GM12801 (cell line): ENCODE results near the gene SAMD4A.

Experiments used
- TF ChIP-seq, protein P1 (sequence below): IDR thresholded peaks from one replicate; pipeline ENCODE4 v1.5.1; 2011; ENCODE audit warnings: control low read depth; ENCODE audit not compliant: insufficient read length; ENCODE audit errors: extremely low read depth

SAMD4A gene

DNA sequence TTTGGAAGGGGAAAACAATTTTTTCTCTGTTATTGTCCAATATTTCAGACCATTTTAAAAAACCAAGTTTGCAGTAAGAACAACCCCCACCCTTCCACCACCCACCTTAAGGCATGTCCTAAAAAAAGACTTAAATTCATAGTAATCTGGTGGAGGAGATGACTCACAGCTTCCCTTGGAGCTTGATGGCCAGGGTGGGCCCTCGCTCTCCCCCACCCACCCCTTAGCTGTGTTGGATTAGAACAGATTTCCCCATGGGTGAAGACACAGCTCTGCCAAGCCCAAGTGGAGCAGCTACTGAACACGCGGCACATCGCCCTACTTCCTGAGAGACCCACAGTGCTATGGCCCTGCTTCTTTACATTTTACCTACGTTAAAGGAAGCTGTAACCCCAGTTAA, 195.4 kb downstream of the SAMD4A start:
- TF ChIP-seq, protein P1, sequence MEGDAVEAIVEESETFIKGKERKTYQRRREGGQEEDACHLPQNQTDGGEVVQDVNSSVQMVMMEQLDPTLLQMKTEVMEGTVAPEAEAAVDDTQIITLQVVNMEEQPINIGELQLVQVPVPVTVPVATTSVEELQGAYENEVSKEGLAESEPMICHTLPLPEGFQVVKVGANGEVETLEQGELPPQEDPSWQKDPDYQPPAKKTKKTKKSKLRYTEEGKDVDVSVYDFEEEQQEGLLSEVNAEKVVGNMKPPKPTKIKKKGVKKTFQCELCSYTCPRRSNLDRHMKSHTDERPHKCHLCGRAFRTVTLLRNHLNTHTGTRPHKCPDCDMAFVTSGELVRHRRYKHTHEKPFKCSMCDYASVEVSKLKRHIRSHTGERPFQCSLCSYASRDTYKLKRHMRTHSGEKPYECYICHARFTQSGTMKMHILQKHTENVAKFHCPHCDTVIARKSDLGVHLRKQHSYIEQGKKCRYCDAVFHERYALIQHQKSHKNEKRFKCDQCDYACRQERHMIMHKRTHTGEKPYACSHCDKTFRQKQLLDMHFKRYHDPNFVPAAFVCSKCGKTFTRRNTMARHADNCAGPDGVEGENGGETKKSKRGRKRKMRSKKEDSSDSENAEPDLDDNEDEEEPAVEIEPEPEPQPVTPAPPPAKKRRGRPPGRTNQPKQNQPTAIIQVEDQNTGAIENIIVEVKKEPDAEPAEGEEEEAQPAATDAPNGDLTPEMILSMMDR = no peak

DNA sequence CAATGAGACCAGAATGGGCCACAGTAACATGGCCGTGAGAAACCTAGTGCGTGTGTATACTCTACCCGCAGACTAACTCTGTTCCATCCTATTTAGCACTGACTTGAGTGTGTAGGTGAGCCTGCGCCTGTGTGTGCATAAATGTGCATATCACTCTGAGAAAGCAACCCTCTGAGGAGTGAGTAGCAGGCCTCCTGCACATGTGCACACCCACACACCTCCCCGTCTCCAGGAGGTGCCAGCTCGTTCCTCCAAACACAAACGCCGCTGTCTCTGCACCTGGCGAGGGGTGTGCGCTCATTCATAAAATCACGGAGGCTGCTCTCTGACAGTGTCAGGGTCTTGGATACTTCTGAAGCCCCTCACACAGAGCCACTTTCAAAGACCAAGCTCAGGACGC, 196.8 kb downstream of the SAMD4A start:
- TF ChIP-seq, protein P1 = no peak

DNA sequence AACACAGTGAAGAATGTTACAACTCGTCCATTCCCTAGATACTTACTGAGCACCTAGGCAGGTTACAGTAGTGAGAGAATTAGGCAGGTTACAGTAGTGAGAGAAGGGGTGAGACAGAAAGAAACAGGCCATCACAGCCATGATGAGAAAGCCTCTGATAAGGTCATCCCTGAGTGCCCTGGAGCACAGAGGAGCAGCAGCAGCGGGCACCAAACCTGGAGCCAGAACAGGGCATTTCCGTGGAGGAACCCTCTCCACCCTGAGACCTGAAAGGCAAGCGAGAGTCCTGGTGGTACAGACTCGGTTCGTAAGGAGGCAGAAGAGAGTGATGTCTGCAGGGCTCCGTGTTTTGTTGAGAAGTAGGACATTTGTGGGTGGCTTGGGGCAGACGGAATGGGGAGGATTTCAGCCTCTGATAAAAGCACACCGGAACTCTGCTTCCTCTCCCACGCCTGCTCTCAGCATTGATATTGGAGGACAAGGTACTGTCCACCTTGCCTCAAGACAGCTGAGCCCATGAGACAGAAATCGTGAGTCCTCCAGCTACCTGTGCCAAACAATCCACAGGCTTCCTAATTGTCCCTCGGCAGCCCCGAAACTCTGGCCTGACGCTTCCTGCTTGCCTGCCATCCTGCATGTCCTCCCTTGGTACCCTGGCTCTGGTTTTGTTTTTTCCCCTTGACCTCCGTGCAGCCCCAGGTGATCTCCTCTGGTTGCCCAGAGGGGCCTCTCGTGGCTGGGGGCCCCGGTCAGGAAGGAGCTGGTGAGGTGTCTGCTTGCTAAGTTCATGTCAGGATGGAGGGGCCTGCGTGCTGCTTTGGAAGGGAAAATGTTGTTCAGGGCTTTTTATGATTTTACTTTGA, 199.6 kb downstream of the SAMD4A start:
- TF ChIP-seq, protein P1 = no peak

DNA sequence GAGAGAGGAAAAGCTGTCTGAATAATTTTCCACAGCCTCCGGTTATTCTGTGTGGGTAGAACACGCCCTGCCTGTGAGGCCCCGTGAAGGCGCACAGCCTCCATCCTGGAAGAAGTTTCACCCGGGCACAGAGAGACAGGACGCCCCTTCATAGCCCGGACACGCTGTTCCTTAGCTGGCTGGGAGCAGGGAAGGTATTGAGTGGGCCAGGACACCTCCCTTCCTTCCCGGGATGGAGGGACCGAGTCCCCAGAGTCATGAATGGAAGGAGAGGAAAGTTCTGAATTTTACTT, 200.2 kb downstream of the SAMD4A start:
- TF ChIP-seq, protein P1 = no peak

DNA sequence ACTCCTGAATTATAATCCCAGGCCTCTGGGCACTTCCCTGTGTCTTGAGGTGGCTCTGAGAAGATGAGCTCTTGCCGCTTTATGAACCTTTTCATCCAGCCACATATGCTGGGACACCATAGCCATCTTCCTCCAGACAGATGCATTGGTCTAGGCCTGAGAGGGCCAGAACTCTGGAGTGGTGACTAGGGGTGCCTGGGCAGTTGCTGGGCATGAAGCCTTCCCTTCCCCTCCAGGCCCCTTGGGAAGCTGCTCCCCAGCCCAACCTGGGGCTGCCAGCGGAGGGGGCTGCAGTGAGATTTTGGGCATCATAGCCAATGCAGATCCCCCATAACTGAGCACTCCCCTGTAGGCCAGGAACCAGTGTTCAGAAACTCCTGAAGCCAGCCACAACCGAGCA, 200.5 kb downstream of the SAMD4A start:
- TF ChIP-seq, protein P1 = no peak

DNA sequence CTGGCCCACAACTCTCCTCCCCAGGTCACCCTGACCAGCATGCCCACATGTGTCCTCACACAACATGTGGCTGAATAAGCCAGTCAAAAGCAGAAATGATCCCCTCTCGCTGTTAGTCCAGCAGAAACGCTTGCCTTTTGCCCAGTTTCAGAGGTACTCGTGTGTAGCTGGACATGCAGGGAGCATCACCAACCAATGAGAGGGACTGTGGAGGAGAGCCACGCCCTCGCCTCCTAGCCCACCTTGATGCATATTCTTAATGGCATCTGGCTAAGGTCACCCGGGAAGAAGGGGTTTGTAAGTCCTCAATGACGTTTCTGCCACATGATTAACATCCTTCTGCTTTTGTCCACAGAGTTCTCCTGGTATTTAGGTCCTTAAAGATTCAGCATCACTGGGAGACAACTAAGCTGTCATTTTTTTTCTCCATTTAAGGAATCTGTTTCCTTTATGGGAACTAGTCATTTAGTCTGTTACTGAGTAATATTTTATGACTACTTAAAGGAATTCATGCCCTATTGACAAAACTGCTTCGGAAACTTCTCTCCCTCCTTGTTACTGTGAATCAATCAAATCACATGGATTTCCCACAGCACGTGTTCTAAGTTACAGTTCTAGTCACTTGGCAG, 201.7 kb downstream of the SAMD4A start:
- TF ChIP-seq, protein P1 = no peak

DNA sequence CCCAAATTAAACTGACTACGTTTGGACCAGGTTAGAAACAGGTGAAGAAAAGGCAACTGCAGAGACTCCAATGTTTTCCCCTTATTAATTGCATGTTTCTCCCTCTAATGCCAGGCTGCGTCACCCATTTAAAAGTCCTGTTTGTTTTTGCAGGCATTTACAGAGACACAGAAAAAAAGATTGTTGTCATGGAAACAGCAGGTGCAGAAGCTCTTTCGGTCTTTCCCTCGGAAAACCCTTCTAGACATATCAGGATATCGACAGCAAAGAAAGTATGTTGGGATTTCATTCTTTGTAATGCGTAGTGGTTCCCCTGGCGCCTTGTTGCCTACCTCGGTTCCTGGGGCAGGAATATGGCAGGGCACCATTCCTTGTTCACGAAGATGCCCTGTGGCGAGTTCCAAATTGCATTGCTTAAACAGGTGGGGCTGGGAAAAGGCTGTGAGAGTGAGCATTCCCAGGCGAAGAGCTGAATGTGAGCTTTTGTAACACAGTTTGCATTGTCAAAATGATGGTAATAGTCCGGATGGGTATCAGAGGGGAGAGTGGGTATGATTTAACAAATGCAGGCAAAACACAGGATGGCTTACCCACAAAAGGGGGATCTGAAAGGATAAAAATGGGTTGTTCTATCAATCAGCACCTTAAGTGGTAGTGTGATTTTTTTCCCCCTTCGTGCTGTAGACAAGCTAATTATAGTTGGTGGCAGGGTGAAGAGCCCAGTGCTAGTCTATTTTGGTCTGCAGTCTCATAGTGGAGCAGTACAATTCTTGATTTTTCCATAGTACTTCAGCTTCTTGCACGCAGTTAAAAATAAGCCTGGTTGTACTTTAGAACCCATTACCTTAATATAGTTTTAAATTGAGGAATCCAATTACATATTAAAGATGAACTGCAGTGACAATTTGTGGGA, 203.3 kb downstream of the SAMD4A start:
- TF ChIP-seq, protein P1 = no peak
